Activated CD4-positive, alpha-beta T cell treated with anti-CD3 and anti-CD28 coated beads, Interleukin-2, amount 50 U/mL, for 16 hours (primary cell): ENCODE data around the gene SIAH1.
"Not testable (repeated sequence)": the region's sequence is repeated elsewhere in the genome, so short reads cannot be mapped to it uniquely, and the experiment has no call there.

ENCODE experiments used
- DNase-seq: peaks from one replicate; pipeline ENCODE4 v3.0.0-alpha.2; 2020

The SIAH1 gene

DNA sequence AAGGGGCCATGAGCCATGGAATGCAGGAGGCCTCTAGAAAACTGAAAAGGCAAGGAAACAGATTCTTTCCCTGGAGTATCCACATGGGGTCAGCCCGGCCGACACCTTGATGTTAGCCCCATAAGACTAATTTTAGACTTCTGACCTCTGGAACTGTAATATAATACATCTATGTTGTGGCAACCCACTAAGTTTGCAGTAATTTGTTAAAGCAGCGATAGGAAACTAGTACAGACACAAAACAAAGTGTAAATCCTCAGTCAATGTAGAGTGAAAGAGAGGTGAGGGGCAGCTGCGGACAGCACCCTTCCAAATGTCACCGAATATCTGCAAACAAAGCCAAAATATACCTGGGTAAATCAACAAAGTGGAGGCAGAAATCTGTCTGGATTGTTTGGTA, 7.2 kb upstream of the SIAH1 start:
- no peak for DNase-seq

DNA sequence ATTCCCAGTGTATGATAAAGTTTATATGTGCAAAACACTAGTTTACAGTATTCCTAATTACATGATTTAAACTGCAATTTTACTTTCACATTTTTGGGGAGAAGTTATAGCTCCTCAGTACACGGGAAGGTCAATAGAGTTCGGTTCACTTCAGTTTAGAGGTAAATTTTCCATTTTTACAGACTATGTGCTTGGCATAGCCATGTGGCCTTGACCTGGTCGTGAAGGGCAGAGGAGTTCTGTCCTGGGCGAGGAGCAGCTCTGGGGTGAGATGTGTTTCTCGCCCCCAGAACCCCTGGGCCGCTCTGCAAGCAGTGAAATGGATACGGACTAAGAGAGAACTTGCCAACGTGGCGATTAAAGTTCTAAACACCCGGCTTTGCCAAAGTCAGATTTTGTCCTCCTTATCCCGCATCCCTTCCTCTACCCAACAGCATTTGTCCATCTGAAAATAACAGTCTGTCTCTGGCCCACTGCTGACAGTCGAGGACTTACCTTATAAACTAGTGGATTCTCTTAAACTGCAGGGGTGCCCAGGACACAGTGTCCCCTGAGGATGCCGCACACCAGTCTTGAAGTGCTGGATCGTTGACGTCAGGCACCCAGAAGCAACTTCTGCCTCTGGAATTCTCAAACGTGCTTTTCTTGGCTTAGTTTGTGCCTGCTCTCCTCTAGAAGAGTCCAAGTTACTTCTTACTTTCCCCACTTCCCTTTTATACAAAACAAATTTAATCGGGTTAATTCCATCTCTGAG, 1.5 kb upstream of the SIAH1 start:
- DNase-seq: no peak

DNA sequence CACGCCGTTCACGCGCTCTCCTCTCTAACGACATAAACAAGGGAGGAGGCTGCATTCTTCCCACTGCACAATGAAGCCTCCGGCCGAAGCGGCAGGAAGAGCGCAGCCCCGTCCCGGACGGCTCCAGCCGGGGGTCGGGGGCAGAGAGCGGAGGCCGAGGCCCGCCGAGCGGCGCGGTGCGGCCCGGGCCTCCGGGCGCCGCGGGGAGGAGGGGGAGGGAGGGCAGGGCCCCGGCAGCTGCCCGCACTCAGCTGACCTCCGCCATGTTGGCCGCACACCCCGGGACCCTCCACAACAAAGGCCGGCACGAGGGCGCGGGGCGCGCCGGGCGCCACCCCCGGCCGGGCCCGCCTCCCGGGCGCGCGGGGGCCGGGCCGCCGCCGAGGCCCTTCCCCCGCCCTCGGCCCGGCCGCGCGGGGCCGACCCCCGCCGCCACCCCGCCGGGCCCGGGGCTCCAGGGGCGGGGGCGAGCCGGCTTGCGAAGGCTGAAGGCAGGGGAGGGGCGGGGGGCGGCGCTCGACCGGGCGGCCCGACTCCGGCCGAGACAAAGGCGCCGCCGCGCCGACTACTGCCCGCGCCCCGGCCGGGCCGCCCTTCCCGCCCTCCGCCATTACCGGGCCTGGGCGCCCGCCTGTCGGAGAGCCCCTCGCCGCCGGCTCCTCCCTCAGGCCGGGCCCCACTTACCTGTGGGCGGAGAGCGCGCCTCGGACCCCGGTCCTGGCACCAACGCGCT, 527 bp downstream of the SIAH1 start:
- peak; percentile 25 for DNase-seq

DNA sequence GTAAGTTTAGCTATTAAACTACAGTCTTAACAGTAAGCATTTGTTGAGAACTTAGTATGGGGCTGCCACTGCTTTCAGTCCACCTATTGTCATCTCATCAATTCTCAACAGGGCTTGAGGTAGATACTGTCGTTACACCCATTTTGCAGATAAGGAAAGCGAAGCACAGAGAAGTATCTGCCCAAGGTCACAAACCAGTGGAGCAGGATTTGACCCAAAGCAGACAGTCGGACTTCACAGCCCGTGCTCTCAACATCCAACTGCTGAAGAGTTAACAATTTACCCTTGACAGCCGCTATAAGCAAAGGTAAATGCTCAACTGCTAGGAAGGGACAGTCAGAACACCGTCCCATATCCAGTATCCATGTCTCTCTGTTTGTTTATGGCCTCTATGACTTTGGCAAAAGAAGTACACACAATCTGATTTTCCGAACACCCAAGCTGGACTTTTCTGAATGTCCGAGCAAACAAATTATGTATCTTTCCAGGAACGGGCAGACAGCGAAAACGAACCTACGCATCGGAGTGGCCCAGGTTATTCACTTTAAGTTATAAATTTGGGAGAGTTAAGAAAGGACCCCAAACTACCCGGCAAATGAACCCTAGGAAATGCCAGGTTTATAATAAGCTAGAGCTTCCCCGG, 1.2 kb downstream of the SIAH1 start:
- peak; percentile 23 for DNase-seq

DNA sequence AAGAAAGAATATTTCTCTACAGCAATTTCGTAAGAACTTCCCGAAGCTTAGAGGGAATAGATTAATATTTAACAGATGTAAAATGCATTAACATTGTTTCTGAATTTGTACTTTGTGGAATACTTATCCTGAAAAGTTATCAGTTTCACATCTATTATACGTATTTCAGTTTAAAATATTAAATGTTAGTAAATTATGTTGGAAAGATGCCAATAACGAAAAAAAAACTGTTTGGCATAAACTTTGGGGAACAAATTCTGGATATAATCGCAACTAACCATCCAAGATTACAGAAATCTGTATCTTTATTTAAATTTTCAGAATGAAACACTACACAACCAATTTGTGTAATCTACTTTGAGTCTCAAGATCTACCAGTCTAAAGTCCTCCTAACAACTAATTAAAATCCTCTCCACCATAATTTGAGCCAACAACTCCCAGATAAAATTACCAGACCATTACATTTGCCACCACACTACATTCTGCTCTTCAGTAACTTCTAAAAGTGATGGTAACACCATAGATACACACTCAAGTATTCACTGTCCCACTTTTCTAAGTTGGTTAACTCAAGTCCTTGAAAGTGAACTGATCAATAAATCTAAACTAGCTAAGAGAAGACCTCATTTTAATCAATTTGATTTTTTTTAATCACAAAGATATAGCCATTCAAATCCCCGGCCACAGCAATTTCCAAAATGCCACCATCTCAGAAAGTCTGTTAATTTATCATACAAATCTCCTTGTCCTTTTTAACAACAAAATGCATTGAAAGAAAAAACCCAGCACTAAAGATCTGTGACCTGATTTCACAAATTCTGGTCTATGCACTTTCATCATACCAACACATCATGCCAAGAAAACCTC, 2.0 kb downstream of the SIAH1 start:
- no peak for DNase-seq

DNA sequence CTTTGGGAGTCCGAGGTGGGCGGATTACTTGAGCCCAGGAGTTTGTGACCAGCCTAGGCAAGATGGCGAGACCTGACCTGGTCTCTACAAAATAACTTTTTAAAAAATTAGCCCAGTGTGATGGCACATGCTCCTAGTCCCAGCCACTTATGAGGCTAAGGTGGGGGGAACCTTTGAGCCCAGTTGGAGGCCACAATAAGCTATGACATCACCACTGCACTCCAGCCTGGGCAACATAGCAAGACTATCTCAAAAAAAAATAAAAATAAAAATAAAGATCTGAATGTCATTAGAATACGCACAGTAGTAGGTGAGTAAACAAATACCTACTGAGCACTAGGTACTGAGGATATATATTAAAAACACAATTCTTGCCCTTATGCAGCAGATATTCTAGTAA, 3.1 kb downstream of the SIAH1 start:
- no peak for DNase-seq

DNA sequence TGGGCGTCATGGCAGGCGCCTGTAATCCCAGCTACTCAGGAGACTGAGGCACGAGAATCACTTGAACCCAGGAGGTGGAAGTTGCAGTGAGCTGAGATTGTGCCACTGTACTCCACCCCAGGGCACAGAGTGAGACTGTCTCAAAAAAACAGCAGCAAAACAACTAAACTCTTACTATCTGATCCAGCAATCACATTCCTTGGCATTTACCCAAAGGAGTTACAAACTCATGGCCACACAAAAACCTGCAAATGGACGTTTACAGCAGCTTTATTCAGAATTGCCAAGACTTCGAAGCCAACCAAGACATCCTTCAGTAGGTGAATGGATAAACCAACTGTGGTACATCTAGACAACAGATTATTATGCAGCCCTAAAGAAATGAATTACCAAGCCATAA, 4.0 kb downstream of the SIAH1 start:
- no peak for DNase-seq

DNA sequence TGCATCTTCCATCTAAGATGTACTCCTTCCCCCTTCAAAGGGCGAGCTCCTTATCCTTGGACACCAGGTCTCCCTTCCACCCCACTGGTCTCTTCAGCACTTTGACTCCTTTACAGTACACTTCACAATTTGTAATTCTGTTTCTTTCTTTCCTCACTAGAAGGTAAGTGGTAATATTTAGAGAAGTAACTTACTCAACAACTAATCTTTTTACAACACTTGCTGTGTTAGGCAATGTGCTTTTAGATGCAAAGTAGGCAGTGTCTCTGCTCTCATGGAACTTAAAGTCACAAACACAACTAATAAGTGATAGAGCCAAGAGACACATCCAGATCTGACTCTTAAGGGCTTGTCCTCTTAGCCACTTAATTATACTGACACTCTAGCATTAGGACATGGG, 6.4 kb downstream of the SIAH1 start:
- DNase-seq: no peak

DNA sequence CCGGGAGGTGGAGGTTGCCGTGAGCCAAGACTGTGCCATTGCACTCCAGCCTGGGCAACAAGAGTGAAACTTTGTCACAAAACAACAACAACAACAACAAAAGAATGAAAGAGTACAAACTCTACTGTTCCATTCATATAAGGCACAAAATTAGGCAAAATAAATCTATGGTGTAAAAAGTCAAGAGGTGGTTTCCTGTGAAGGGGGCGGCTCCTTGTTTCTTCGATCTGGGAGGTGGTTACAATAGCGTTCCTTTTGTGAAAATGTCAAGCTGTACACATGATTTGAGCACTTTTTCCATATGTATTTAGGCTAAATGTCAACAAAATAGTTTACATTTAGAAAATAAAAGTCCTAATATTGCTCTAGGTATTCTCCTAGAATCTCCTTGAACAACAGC, 6.9 kb downstream of the SIAH1 start:
- no peak for DNase-seq

DNA sequence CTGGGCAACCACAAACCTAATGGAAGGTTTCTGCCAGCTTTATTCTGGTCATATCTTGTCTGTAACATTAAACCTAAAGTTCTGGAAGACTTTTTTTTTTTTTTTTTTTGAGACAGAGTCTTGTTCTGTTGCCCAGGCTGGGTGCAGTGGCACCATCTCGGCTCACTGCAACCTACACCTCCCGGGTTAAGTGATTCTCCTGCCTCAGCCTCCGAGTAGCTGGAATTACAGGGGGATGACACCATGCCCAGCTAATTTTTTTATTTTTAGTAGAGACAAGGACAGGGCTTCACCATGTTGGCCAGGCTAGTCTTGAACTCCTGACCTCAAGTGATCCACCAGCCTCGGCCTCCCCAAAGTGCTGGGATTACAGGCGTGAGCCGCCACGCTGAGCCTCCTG, 7.9 kb downstream of the SIAH1 start:
- DNase-seq: not testable (repeated sequence)

DNA sequence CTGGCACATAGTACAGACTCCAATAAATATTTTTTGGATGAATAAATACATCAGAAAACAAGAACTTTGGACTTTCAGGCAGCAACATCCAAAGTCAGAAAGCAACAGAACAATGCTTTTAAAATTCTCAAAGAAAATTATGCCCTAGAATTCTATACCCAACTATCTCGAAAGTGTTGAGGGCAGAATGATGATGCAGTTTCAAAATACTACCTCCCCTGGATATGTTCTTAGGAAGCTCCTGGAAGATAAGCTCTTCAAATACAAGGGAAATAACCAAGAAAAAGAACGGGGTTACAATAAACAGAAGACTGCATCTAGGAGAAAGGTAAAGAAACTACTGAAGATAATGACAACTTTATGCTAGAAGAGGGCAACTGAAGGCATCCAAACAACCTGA, 11.0 kb downstream of the SIAH1 start:
- DNase-seq: no peak

DNA sequence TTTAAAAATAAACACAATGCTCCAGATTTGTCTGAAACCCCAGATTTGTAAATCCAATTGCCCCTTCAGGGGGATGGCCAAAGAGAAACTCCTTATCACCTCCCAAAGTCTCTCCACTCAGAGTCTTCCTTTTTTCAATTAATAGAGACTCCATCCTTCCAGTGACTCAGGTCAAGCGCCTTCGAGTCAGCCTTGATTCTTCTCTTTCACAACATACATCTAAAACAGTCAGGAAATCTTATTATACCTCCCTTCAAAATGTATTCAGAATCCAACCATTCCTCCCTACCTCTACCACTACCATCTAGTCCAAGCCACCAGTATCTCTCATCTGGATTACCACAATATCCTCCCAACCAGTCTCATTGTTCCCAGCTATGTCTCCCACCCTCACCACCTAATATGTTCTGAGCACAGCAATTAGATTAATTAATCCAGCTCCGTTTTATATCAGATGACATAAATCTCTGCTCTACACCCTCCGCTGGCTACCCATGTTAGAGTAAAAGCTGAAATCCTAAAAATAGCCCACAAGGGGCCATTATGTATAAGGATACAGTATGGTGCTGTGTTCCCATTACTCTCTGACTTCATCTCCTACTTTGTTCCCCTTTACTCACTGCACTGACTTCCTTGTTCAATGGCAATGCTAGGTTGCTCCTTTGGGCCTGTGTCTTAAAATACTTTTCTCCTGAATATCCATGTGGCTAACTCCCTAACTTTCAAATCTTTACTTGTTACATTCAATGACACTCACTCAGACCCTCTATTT, 11.8 kb downstream of the SIAH1 start:
- DNase-seq: no peak

DNA sequence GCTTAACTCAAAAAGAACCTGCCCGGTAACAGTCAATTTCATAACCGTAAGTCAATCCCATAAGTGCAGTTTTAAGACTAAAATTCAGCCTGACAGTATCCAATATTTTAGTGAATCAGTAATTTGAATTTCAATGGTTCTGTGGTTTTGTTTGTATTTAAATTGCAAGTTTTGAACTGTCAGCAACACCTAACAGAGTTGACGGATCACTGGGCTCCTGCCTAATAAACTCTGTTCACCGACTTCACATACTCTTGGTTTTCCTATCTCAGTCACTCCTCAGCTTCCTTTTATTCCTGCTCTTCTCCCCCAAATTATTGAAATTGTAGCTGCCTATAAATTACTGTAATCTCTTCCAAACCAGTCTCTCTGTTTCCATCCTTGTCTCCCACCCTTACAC, 12.5 kb downstream of the SIAH1 start:
- no peak for DNase-seq

DNA sequence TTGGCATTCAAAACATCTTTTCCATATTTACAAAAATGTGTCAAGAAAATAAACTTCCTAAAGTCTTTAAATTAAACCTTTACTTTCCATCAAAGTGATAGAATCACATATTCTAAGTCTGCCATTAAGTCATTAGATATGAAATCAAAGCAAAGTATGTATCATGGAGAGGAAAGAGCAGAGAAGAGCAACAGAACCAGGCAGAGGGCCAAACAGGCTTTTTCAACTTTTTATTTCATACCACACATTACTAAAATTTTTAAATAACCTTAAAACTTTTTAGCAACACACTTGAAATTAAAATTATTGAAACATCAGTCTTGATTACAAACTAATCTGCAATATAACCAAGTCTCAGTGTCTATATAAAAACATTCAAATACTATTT, 13.8 kb downstream of the SIAH1 start:
- no peak for DNase-seq

DNA sequence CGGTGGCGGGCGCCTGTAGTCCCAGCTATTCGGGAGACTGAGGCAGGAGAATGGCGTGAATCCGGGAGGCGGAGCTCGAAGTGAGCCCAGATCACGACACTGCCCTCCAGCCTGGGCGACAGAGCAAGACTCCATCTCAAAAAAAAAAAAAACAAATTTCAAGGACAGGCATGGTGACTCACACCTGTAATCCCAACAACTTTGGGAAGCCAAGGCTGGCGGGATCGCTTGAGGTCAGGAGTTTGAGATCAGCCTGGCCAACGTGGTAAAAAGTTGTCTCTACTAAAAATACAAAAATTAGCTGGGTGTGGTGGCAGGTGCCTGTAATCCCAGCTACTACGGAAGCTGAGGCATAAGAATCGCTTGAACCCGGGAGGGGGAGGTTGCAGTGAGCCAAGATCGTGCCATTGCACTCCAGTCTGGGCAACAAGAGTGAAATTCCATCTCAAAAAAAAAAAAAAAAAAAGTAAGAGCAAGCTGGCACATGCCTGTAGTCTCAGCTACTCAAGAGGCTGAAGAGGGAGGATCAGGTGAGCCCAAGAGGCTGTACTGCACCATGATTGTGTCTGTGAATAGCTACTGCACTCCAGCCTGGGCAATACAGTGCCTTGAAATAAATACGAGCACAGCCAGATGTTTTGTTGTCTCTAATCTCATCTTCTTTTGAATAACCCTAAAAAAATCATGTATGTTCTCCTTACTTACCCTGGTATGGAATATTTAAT, 14.4 kb downstream of the SIAH1 start:
- DNase-seq: not testable (repeated sequence)

DNA sequence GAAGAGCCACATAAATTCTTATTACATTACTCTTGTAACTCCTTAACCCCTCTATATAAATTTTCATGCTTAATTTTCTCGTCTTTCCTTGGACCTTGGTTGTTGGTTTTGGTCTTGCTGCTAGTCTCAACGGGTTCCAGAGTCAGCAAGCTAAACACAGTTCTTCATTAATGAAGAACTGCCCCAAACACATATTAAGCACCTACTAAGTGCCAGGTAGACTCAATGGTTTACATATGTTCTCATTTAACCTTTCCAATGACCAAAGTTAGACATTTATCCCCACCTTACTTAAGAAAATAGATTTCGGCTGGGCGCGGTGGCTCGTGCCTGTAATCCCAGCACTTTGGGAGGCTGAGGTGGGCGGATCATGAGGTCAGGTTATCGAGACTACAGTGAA, 15.0 kb downstream of the SIAH1 start:
- no peak for DNase-seq

DNA sequence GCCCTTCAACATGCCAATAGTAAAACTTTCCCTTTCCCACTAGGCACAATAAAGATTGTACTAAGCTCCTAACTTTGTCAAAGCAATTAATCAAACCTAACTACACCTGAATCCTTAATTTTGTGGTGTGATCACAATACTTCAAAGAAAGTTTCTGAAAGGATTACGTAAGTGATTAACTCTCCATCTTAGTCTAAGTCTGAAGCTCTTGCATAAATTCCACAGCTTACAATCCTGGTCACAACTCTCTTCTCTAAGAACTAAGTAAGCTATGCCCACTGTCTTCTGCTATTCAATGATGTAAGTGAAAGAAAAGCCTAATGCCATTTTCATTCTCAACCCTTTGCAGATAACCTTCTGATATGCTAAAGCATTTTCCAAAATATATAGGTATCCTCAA, 15.4 kb downstream of the SIAH1 start:
- no peak for DNase-seq

DNA sequence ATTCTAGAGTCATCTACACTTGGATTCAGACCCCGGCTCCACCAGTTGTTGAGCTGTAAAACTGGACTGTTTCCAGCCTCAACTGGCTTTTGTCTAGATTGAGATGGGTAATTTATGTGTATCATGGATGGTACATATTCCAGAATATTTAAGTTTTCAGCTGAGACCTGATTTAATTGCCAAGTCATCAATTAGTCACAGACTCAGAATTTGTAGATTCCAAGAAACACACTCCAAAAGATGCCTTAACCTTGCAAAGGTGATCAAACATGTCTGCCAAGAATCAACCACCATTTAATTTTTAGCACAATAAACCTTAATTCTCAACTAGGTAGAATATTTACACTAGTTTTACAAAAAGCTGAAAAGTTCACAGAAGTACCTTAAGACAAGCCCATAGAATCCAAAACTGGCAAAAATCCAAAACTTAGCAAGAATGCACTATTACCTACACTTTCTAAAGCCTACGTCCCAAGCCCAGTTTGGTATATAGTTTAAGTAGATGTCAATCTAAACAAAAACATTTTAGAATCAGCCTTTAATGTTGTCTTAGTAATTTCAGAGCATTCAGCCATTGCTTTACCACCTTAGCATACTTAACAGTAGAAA, 17.7 kb downstream of the SIAH1 start:
- no peak for DNase-seq

DNA sequence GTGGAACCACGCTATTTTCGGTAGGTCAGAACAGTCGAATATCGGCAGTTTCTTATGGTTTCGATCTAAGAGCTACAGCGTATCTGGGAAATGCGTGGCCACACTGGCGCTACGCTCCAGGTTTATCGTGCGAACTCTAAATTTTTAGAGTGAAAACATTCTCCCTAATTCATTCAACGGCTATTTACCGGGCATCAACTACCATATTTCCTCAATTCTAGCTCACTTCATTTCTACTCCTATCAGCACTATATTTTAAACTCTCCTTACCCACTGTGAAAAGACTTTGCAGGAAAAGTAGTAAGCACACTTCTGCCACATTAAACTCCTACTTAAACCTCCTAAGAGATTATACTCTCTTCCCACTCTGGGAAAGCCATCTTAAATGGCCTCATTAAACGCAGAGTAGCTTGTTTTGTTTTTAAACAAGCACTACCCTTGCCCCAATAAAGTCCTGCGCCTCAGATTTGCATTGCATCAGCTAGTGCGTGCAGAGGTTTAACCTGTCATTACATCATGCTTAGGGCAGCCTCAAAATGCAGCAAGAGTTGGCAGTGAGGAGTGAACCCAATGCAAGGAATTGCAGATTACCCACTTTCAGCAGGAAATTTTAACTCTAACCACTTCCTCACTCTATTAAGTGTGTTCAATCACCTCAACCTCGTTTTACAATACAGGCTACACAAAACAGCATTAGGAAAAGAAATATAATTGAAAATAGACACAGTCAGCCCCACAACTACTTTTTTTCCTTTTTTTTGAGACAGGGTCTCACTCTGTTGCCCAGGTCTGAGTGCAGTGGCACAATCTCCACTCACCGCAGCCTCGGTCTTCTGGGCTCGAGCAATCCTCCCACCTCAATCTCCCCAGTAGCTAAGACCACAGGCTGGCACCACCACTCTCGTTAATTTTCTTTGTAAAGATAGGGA, 18.8 kb downstream of the SIAH1 start:
- peak; percentile 79 for DNase-seq

DNA sequence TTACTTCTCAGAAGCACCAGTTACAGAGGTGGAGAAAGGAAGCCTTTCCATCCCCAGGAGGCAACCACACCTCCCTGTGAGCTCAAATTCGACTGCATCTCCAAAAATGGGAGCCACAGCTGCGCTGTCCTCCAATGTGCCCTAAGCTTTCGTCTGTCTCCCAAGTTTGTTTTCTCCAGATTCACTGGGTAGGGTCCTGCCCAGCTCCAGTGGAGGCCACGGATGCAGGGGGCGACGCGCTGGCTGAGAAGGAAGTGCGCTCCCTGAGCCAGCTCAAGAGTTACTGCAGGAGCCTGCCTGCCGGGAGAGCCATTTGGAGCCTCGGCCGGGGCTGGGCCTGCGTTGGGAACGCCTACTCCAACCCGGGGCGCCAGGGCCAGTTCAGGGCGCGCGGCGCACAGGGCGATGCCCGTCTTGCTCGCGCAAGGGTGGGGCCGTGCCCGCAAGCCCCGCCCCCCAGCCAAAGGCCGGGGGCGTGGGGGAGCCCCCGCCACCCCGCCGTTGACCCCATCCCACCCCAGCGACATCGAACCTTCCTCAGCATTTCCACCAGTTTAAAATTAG, 19.5 kb downstream of the SIAH1 start:
- peak; percentile 86 for DNase-seq
